GM12878 (cell line): ENCODE data around the gene P4HA2. TPM values are rescaled to one million over a fixed set of nuclear protein-coding genes. Genes with fewer than 3 reads are reported as not detected.

Experiments used
- ATAC-seq: fragments of 200-7000 bp; cut with Tn5 transposase; 3 replicates; pipeline ENCODE4 v1.9.1; 2020; ENCODE audit warnings: mild to moderate bottlenecking, moderate library complexity
- BruUV-seq: library from RNA; stranded (reverse); fragments of 400-500 nt; replicated peaks from 2 replicates; lab custom pipeline; 2021; lab: Mats Ljungman, UMichigan
- CTCF ChIA-PET: fragments of 300-600 bp; sonication (Branson Sonifier 250); formaldehyde crosslinking; extraction: SDS; loops from one replicate; lab custom pipeline; 2021; ENCODE audit warnings: inconsistent platforms; lab: Yijun Ruan, JAX
- POLR2A ChIA-PET: fragments of 350-600 bp; formaldehyde crosslinking; extraction: SDS; loops from one replicate; lab custom pipeline; 2021; ENCODE audit warnings: inconsistent platforms; lab: Charles Lee
- RAD21 ChIA-PET: fragments of 300-600 bp; sonication (Branson Sonifier 250); formaldehyde crosslinking; loops from one replicate; lab custom pipeline; 2023; ENCODE audit warnings: antibody characterized with exemption; ENCODE audit not compliant: unreplicated experiment; lab: Charles Lee
- SMC1A ChIA-PET: fragments of 300-600 bp; sonication (Branson Sonifier 250); formaldehyde crosslinking; loops from one replicate; lab custom pipeline; 2023; ENCODE audit not compliant: unreplicated experiment, uncharacterized antibody; lab: Charles Lee
- DNase-seq: peaks from one replicate; pipeline ENCODE4 v3.0.0-alpha.2; 2011; ENCODE audit warnings: low read depth, low spot score
- FAIRE-seq: peaks from 3 replicates; lab custom pipeline; 2011; peaks lifted over from hg19 to GRCh38; lab: Jason Lieb, UNC
- H2AFZ ChIP-seq: 2 replicates; pipeline ENCODE4 v1.6.0; 2011; ENCODE audit warnings: low read depth, low read length, control low read depth; ENCODE audit not compliant: control insufficient read depth
- H3K27ac ChIP-seq: 2 replicates; pipeline ENCODE4 v1.5.1; 2011; ENCODE audit warnings: control low read depth; ENCODE audit not compliant: control insufficient read depth, insufficient read depth
- H3K27me3 ChIP-seq, 2 experiments: replicated peaks in 1 of 2; 2 replicates each; pipeline versions ENCODE4 v1.6.0 to v1.6.1; 2011; ENCODE audit warnings: low read length in 1 of 2; ENCODE audit not compliant: control insufficient read depth in 2 of 2, insufficient read depth in 2 of 2
- H3K36me3 ChIP-seq, 2 experiments: 2 replicates each; pipeline ENCODE4 v1.5.1; 2011; ENCODE audit warnings: low read length in 1 of 2; ENCODE audit not compliant: control insufficient read depth in 2 of 2, insufficient read depth in 2 of 2
- H3K4me1 ChIP-seq: 2 replicates; pipeline ENCODE4 v1.6.1; 2011; ENCODE audit warnings: mild to moderate bottlenecking, low read length, moderate library complexity, mixed read lengths; ENCODE audit not compliant: control insufficient read depth, insufficient read depth
- H3K4me2 ChIP-seq: 2 replicates; pipeline ENCODE4 v1.6.0; 2011; ENCODE audit warnings: control low read depth; ENCODE audit not compliant: control insufficient read depth, insufficient read depth
- H3K4me3 ChIP-seq: fragments of 200-600 bp; sonication (generic); 2 replicates; pipeline ENCODE4 v1.5.1; 2016
- H3K79me2 ChIP-seq: 2 replicates; pipeline ENCODE4 v1.6.0; 2011; ENCODE audit warnings: low read length; ENCODE audit not compliant: control insufficient read depth, insufficient read depth
- H3K9ac ChIP-seq: 2 replicates; pipeline ENCODE4 v1.8.0; 2011; ENCODE audit warnings: low read length, control low read depth, mixed read lengths; ENCODE audit not compliant: control insufficient read depth, insufficient read depth
- H3K9me3 ChIP-seq: replicated peaks from 3 replicates; pipeline ENCODE4 v1.5.1; 2011; ENCODE audit warnings: mild to moderate bottlenecking, low read length; ENCODE audit not compliant: control insufficient read depth, insufficient read depth
- H4K20me1 ChIP-seq: 2 replicates; pipeline ENCODE4 v1.6.0; 2011; ENCODE audit not compliant: control insufficient read depth, insufficient read depth
- ATF7 ChIP-seq: fragments of 450-650 bp; IDR thresholded peaks from 2 replicates; pipeline ENCODE4 v1.6.1; 2016; ENCODE audit warnings: low read depth, mild to moderate bottlenecking
- BCL11A ChIP-seq: IDR thresholded peaks from 2 replicates; pipeline ENCODE4 v1.6.1; 2011; ENCODE audit warnings: low read depth, low read length
- CBX3 ChIP-seq: fragments of 200-600 bp; sonication (generic); IDR thresholded peaks from 2 replicates; pipeline ENCODE4 v1.6.1; 2016; ENCODE audit warnings: low read depth, borderline replicate concordance
- CREB1 ChIP-seq: IDR thresholded peaks from 2 replicates; pipeline ENCODE4 v1.6.1; 2012; ENCODE audit warnings: low read depth, mild to moderate bottlenecking, inconsistent platforms
- NR2F1 ChIP-seq: fragments of 450-650 bp; conservative IDR thresholded peaks from 2 replicates; pipeline ENCODE4 v1.6.1; 2017; ENCODE audit warnings: mild to moderate bottlenecking
- WGBS: methylation state at CpG from one replicate; pipeline ENCODE4 v1.1.6; 2016; ENCODE audit warnings: low lambda C conversion rate; ENCODE audit not compliant: insufficient replicate concordance, insufficient coverage; ENCODE audit errors: missing lambda C conversion rate; 5-methylcytosine and 5-hydroxymethylcytosine counted together
- in situ Hi-C: fragments of 300-500 bp; cut with MboI; formaldehyde crosslinking; loops from 9 replicates; pipeline ENCODE4 v1.14.3; 2018; ENCODE audit warnings: mixed read lengths
- intact Hi-C: fragments of 100-400 bp; cut with micrococcal nuclease; formaldehyde crosslinking; loops from one replicate; pipeline ENCODE4 v1.14.2; 2022; ENCODE audit not compliant: unreplicated experiment
- polyA plus RNA-seq, 11 experiments: library from polyadenylated mRNA; depleted of rRNA in 4 of 11; unstranded in 6 of 11; stranded (reverse) in 5 of 11; fragments of >200 nt; fragmentation: Nextera tagmentation in 4 of 11; fragmentation: Illumina TruSeq in 1 of 11; extraction: Ambion mirVana in 4 of 11; extraction: Trizol in 1 of 11; gene quantifications; 1 replicate in 1 of 11; 2 replicates in 10 of 11; pipeline versions ENCODE4 v1.2.1 to v1.2.3, GENCODE V29; 2011 to 2016; ENCODE audit warnings: inconsistent platforms in 2 of 11, missing spikeins in 2 of 11, low read depth in 1 of 11
- total RNA-seq, 4 experiments: library from RNA; depleted of rRNA in 3 of 4; stranded (reverse); fragments of >200 nt in 3 of 4; fragmentation: Illumina TruSeq in 1 of 4; extraction: Trizol in 1 of 4; gene quantifications; 2 replicates each; pipeline versions ENCODE4 v1.2.1 to v1.2.3, GENCODE V29; 2013 to 2021
- TF ChIP-seq, protein P1 (sequence below): IDR thresholded peaks from 2 replicates; pipeline ENCODE4 v1.6.1; 2012; ENCODE audit warnings: low read depth, low read length, improper control_type of control experiment
- TF ChIP-seq, protein P2 (sequence below): fragments of 450-650 bp; IDR thresholded peaks from 2 replicates; pipeline ENCODE4 v1.6.1; 2017; ENCODE audit warnings: antibody characterized with exemption, mild to moderate bottlenecking, moderate library complexity

P4HA2 gene
- total and polyA plus RNA-seq, 10 of the 15 experiments (the other 5 are each of a cell fraction or from before 2014, with no cell fraction given): 4.7 to 10.9 (median 7.5) TPM

DNA sequence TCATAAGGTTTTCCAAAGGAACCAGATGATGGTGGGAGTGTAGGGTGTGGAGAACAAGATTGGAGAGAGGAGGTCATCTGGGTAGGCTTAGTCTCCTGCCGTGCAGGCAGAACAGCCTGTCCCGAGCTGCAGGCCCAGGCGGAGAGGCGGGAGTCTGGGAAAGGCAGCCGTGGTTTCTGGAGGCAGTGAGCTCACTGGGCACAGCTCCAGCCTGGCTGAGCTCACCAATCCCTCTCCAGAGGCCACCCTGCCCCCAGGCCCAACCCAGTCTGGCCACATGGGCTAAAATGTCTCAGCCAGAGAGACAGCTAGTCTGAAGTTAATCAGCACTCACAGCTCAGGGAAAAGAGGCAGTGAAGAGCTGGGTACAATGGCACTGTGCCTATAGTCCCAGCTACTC, 12.3 kb downstream of the P4HA2 start:
- H3K4me1 ChIP-seq: no peaks in the 10 kb centered on the region
- SMC1A ChIA-PET: interaction anchor here (1.7 kb wide), 1 partner anchor 9 kb away, joined by 6 read pairs; no protein-coding TSS in a partner anchor
- BruUV-seq: no TSS peak
- CTCF ChIA-PET: interaction anchor here (1.2 to 1.8 kb wide), 2 partner anchors 35 to 152 kb away, joined by 4 to 10 read pairs; no protein-coding TSS in a partner anchor
- FAIRE-seq: no peak
- no peaks in the 10 kb centered on the region for H3K9me3 ChIP-seq
- no peaks in the 10 kb centered on the region for H3K36me3 ChIP-seq
- RAD21 ChIA-PET: interaction anchor here (1.1 kb wide), 1 partner anchor 76 kb away, joined by 5 read pairs; no protein-coding TSS in a partner anchor
- ATAC-seq: no peak
- H3K4me2 ChIP-seq: no peak overlapping the region
- H2AFZ ChIP-seq: no peak overlapping the region
- no peaks in the 10 kb centered on the region; a peak in 1 of 4 replicates for H3K27me3 ChIP-seq
- H4K20me1 ChIP-seq: no peaks in the 10 kb centered on the region; the same call in 1 of the 2 replicates
- H3K4me3 ChIP-seq: no peak overlapping the region
- POLR2A ChIA-PET: interaction anchor here (0.6 kb wide), 1 partner anchor 452 kb away, joined by 3 read pairs; no protein-coding TSS in a partner anchor
- in situ Hi-C loops (no loop called here), intact Hi-C loops (no loop called here)
- DNase-seq: no peak
- TF ChIP-seq ATF7: no peak
- no peak for TF ChIP-seq CBX3
- no peak for TF ChIP-seq CREB1
- TF ChIP-seq BCL11A: no peak
- TF ChIP-seq, protein P1, sequence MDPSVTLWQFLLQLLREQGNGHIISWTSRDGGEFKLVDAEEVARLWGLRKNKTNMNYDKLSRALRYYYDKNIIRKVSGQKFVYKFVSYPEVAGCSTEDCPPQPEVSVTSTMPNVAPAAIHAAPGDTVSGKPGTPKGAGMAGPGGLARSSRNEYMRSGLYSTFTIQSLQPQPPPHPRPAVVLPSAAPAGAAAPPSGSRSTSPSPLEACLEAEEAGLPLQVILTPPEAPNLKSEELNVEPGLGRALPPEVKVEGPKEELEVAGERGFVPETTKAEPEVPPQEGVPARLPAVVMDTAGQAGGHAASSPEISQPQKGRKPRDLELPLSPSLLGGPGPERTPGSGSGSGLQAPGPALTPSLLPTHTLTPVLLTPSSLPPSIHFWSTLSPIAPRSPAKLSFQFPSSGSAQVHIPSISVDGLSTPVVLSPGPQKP: no peak
- TF ChIP-seq NR2F1: no peak
- TF ChIP-seq, protein P2, sequence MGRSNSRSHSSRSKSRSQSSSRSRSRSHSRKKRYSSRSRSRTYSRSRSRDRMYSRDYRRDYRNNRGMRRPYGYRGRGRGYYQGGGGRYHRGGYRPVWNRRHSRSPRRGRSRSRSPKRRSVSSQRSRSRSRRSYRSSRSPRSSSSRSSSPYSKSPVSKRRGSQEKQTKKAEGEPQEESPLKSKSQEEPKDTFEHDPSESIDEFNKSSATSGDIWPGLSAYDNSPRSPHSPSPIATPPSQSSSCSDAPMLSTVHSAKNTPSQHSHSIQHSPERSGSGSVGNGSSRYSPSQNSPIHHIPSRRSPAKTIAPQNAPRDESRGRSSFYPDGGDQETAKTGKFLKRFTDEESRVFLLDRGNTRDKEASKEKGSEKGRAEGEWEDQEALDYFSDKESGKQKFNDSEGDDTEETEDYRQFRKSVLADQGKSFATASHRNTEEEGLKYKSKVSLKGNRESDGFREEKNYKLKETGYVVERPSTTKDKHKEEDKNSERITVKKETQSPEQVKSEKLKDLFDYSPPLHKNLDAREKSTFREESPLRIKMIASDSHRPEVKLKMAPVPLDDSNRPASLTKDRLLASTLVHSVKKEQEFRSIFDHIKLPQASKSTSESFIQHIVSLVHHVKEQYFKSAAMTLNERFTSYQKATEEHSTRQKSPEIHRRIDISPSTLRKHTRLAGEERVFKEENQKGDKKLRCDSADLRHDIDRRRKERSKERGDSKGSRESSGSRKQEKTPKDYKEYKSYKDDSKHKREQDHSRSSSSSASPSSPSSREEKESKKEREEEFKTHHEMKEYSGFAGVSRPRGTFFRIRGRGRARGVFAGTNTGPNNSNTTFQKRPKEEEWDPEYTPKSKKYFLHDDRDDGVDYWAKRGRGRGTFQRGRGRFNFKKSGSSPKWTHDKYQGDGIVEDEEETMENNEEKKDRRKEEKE: no peak
- WGBS: 59% methylated on average over 5 of the region's 5 CpGs
- no peak overlapping the region for H3K27ac ChIP-seq
- H3K79me2 ChIP-seq: no peaks in the 10 kb centered on the region
- no peak overlapping the region for H3K9ac ChIP-seq
